ENCODE data around the gene COMMD9. TPM values are rescaled to one million over a fixed set of nuclear protein-coding genes. Genes with fewer than 3 reads are reported as not detected.
A peak's percentile ranks its signal among the peaks of the same experiment; 100 is the strongest.

Gene COMMD9
- total RNA-seq, 4 donors from 2014 or later: 36.9 to 58.0 (median 47.8) TPM

DNA sequence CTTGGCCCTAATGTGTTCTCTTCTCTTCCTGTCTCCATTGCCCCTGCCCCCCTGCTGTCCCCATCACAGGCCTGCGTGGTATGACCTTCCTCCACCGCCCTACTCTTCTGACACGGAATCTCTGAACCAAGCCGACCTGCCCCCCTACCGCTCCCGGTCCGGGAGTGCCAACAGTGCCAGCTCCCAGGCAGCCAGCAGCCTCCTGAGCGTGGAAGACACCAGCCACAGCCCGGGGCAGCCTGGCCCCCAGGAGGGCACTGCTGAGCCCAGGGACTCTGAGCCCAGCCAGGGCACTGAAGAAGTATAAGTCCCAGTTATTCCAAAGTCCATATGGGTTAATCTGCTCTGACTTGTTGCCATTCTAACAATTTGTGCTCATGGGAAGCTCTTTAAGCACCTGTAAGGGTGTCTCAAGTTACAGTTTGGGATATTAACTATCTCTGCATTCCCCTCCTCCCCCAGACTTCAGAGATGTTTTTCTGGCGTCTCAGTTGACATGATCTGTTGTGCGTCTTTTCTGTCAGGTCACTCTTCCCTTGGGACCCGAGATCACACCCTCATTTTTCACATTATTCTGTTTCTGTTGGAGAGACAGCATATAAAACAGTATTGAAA lies 60.0 kb downstream of the COMMD9 start:
- Histone ChIP-seq H3K27me3 (no peaks in the 10 kb centered on the region), H3K4me3 (no peak overlapping the region), H3K9me3 (no peaks in the 10 kb centered on the region), H3K36me3 (peaks cover 0 to 40% (median 0%) of the 10 kb centered on the region in 3 donors), H3K27ac (peak overlapping the region in 1 of 4 donors; percentile 48), H3K4me1 (peaks cover 0 to 4% (median 0%) of the 10 kb centered on the region in 4 donors)
- 85 to 92% methylated on average over 12 of the region's 12 CpGs for WGBS, 2 donors
- no peak for DNase-seq (ENCODE audit: low spot score in 2 of 2)
- TF ChIP-seq POLR2A (IDR thresholded peaks at IDR 0.05): no peak
- TF ChIP-seq EP300 (IDR thresholded peaks at IDR 0.05): no peak
- TF ChIP-seq, protein P1, sequence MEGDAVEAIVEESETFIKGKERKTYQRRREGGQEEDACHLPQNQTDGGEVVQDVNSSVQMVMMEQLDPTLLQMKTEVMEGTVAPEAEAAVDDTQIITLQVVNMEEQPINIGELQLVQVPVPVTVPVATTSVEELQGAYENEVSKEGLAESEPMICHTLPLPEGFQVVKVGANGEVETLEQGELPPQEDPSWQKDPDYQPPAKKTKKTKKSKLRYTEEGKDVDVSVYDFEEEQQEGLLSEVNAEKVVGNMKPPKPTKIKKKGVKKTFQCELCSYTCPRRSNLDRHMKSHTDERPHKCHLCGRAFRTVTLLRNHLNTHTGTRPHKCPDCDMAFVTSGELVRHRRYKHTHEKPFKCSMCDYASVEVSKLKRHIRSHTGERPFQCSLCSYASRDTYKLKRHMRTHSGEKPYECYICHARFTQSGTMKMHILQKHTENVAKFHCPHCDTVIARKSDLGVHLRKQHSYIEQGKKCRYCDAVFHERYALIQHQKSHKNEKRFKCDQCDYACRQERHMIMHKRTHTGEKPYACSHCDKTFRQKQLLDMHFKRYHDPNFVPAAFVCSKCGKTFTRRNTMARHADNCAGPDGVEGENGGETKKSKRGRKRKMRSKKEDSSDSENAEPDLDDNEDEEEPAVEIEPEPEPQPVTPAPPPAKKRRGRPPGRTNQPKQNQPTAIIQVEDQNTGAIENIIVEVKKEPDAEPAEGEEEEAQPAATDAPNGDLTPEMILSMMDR (IDR thresholded peaks at IDR 0.05): no peak

DNA sequence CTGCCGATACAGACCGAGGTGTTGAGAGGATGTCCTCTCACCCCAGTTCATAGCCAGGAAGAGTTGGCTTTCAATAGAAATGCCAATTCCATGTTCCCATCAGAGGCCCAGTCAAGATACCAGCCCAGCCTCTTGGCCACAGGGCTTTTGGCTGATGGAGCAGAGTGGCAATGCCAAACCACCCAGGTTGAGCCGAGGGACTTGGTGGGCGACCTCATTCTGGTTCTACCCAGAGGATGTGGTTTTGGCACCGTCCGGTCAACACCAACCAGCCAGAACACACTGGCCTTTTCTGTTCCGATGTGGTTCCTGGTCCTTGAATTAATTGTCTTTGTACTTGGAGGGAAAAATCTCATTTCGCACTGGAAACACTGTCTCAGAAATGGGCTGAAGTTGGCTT lies 60.5 kb downstream of the COMMD9 start:
- WGBS, 2 donors: 85 to 94% methylated on average over 8 of the region's 8 CpGs
- Histone ChIP-seq H3K4me3 (no peak overlapping the region), H3K27me3 (no peaks in the 10 kb centered on the region), H3K9me3 (no peaks in the 10 kb centered on the region), H3K36me3 (peaks cover 0 to 40% (median 0%) of the 10 kb centered on the region in 3 donors), H3K4me1 (peaks cover 0 to 4% (median 0%) of the 10 kb centered on the region in 4 donors), H3K27ac (no peak overlapping the region)
- TF ChIP-seq EP300 (IDR thresholded peaks at IDR 0.05) (no peak), POLR2A (IDR thresholded peaks at IDR 0.05) (no peak)
- TF ChIP-seq, protein P1 (IDR thresholded peaks at IDR 0.05): no peak
- DNase-seq (ENCODE audit: low spot score in 2 of 2): no peak

DNA sequence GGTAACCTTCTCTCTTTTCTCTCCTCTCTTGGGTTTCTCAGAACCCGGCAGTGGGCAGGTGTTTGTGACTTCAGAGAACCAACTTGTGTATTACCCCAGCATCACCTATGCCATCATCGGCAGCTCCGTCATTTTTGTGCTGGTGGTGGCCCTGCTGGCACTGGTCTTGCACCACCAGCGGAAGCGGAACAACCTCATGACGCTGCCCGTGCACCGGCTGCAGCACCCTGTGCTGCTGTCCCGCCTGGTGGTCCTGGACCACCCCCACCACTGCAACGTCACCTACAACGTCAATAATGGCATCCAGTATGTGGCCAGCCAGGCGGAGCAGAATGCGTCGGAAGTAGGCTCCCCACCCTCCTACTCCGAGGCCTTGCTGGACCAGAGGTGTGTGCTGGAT lies 62.2 kb downstream of the COMMD9 start:
- Histone ChIP-seq H3K9me3 (no peaks in the 10 kb centered on the region), H3K27ac (no peak overlapping the region), H3K27me3 (no peaks in the 10 kb centered on the region), H3K4me1 (peaks cover 0 to 4% (median 0%) of the 10 kb centered on the region in 4 donors), H3K4me3 (no peak overlapping the region), H3K36me3 (peaks cover 0 to 40% (median 0%) of the 10 kb centered on the region in 3 donors)
- TF ChIP-seq, protein P1 (IDR thresholded peaks at IDR 0.05): no peak
- TF ChIP-seq EP300 (IDR thresholded peaks at IDR 0.05): no peak
- no peak for TF ChIP-seq POLR2A (IDR thresholded peaks at IDR 0.05)
- DNase-seq (ENCODE audit: low spot score in 2 of 2): no peak
- 95% methylated on average over 15 of the region's 15 CpGs for whole genome bisulfite sequencing, 2 donors

DNA sequence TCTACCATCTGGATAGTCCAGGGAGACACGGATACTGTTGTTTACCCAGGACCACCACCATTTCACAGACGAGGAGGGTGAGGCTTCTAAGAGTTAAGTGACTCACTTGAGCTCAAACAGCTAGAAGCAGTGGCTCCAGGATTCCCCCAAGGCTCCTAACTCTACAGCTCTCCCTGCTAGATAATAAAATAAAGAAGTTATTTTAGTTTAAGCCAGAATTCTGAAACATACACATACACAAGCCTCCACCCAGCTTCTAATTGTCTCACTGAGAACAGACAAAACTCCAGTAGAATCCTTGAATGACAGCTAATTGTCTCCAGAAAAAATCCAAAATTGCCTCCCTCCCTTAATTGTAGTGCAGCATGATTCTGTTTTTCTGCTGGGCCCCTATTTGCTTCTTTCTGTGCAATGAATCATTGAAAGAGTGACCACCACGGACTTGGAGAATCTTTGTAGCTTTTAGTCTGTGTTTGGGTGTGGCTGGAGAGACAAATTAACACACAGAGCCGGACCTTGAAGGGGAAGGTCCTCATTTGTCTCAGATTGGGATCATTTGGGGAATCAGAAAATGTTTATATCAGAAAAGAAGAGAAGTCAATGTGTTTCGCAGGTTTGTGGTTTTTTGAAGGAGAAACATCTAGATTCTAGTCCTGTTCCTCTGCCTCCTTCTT lies 64.9 kb downstream of the COMMD9 start:
- no peak overlapping the region for H3K27ac ChIP-seq
- H3K36me3 ChIP-seq: peaks cover 0 to 31% (median 0%) of the 10 kb centered on the region in 3 donors
- TF ChIP-seq, protein P1 (IDR thresholded peaks at IDR 0.05): no peak
- TF ChIP-seq POLR2A (IDR thresholded peaks at IDR 0.05): no peak
- no peak for TF ChIP-seq EP300 (IDR thresholded peaks at IDR 0.05)
- H3K4me3 ChIP-seq: no peak overlapping the region
- H3K9me3 ChIP-seq: peaks cover 0 to 17% (median 3%) of the 10 kb centered on the region in 4 donors
- DNase-seq (ENCODE audit: low spot score in 2 of 2): no peak
- WGBS, 2 donors: 62 to 71% methylated on average over 5 of the region's 5 CpGs
- H3K27me3 ChIP-seq: no peaks in the 10 kb centered on the region
- no peaks in the 10 kb centered on the region for H3K4me1 ChIP-seq
